IPS-20b (cell line): ENCODE data around the gene NTS.

Experiments used
- H3K27ac ChIP-seq: one replicate; pipeline ENCODE4 v1.5.1; 2013; ENCODE audit warnings: low read length
- H3K27me3 ChIP-seq: 2 replicates; pipeline ENCODE4 v1.6.1; 2013; ENCODE audit warnings: mild to moderate bottlenecking, low read length, inconsistent platforms; ENCODE audit not compliant: insufficient read depth
- H3K36me3 ChIP-seq: 2 replicates; pipeline ENCODE4 v1.6.1; 2013; ENCODE audit warnings: low read depth, mild to moderate bottlenecking, inconsistent platforms, low read length, moderate library complexity; ENCODE audit not compliant: insufficient read depth
- H3K4me1 ChIP-seq: 2 replicates; pipeline ENCODE4 v1.6.1; 2013; ENCODE audit warnings: mild to moderate bottlenecking, control low read depth, inconsistent platforms, low read length, moderate library complexity; ENCODE audit not compliant: insufficient read depth
- H3K4me3 ChIP-seq: 2 replicates; pipeline ENCODE4 v1.5.1; 2013; ENCODE audit warnings: mild to moderate bottlenecking, low read length, inconsistent platforms
- H3K9ac ChIP-seq: 2 replicates; pipeline ENCODE4 v1.6.1; 2013; ENCODE audit warnings: low read depth, mild to moderate bottlenecking, inconsistent platforms, low read length, moderate library complexity
- H3K9me3 ChIP-seq: 2 replicates; pipeline ENCODE4 v1.6.1; 2013; ENCODE audit warnings: mild to moderate bottlenecking, low read depth, low read length, inconsistent platforms; ENCODE audit not compliant: insufficient read depth

The NTS gene

GRCh38 chr12:85927166-85927565 is 53.1 kb downstream of the NTS start:
- Histone ChIP-seq H3K27ac (no peak overlapping the region), H3K4me3 (no peak overlapping the region), H3K9me3 (no peaks in the 10 kb centered on the region), H3K4me1 (peaks cover 10% of the 10 kb centered on the region; the same call in 1 of the 2 replicates), H3K36me3 (no peaks in the 10 kb centered on the region), H3K9ac (no peak overlapping the region), H3K27me3 (no peaks in the 10 kb centered on the region)
